HUES48 (cell line): ENCODE data around the gene KCNJ1.

ENCODE experiments used
- H3K27ac ChIP-seq: one replicate; pipeline ENCODE4 v1.7.0; 2013; ENCODE audit warnings: low read depth, low read length, inconsistent platforms
- H3K27me3 ChIP-seq: 2 replicates; pipeline ENCODE4 v1.6.1; 2013; ENCODE audit warnings: mild to moderate bottlenecking, low read length; ENCODE audit not compliant: control insufficient read depth, insufficient read depth
- H3K36me3 ChIP-seq: 2 replicates; pipeline ENCODE4 v1.6.1; 2013; ENCODE audit warnings: low read length; ENCODE audit not compliant: control insufficient read depth, insufficient read depth
- H3K4me1 ChIP-seq: 2 replicates; pipeline ENCODE4 v1.6.1; 2013; ENCODE audit warnings: mild to moderate bottlenecking, low read length; ENCODE audit not compliant: control insufficient read depth, insufficient read depth
- H3K4me3 ChIP-seq: 2 replicates; pipeline ENCODE4 v1.5.1; 2013; ENCODE audit warnings: mild to moderate bottlenecking, low read depth, low read length
- H3K9ac ChIP-seq: 2 replicates; pipeline ENCODE4 v1.6.1; 2013; ENCODE audit warnings: mild to moderate bottlenecking, low read depth, low read length, moderate library complexity
- H3K9me3 ChIP-seq: 2 replicates; pipeline ENCODE4 v1.6.1; 2013; ENCODE audit warnings: low read length; ENCODE audit not compliant: control insufficient read depth, insufficient read depth

The KCNJ1 gene

GRCh38 chr11:128908391-128909246, 41.5 kb upstream of the KCNJ1 start:
- no peak overlapping the region for H3K27ac ChIP-seq
- no peak overlapping the region for H3K4me3 ChIP-seq
- H3K27me3 ChIP-seq = peaks cover 39% of the 10 kb centered on the region
- H3K9me3 ChIP-seq = no peaks in the 10 kb centered on the region
- H3K9ac ChIP-seq = no peak overlapping the region
- peaks cover 12% of the 10 kb centered on the region; the same call in 1 of the 2 replicates for H3K4me1 ChIP-seq
- no peaks in the 10 kb centered on the region for H3K36me3 ChIP-seq

GRCh38 chr11:128907585-128907984, 40.5 kb upstream of the KCNJ1 start:
- Histone ChIP-seq H3K4me1 (peaks cover 22% of the 10 kb centered on the region), H3K9ac (no peak overlapping the region), H3K9me3 (no peaks in the 10 kb centered on the region), H3K27me3 (peaks cover 50% of the 10 kb centered on the region), H3K4me3 (no peak overlapping the region), H3K27ac (no peak overlapping the region), H3K36me3 (no peaks in the 10 kb centered on the region)

GRCh38 chr11:128906185-128907050, 39.3 kb upstream of the KCNJ1 start:
- no peak overlapping the region for H3K27ac ChIP-seq
- H3K4me3 ChIP-seq = no peak overlapping the region
- peaks cover 34% of the 10 kb centered on the region for H3K4me1 ChIP-seq
- peaks cover 61% of the 10 kb centered on the region for H3K27me3 ChIP-seq
- no peak overlapping the region for H3K9ac ChIP-seq
- no peaks in the 10 kb centered on the region for H3K36me3 ChIP-seq
- H3K9me3 ChIP-seq = no peaks in the 10 kb centered on the region

GRCh38 chr11:128905345-128906184, 38.5 kb upstream of the KCNJ1 start:
- peaks cover 38% of the 10 kb centered on the region for H3K4me1 ChIP-seq
- peaks cover 70% of the 10 kb centered on the region for H3K27me3 ChIP-seq
- H3K9me3 ChIP-seq = no peaks in the 10 kb centered on the region
- H3K27ac ChIP-seq = no peak overlapping the region
- no peak overlapping the region for H3K9ac ChIP-seq
- no peaks in the 10 kb centered on the region for H3K36me3 ChIP-seq
- peak overlapping the region; percentile 65 for H3K4me3 ChIP-seq

- H3K27me3 ChIP-seq = peaks cover 77% of the 10 kb centered on the region
- H3K9me3 ChIP-seq = no peaks in the 10 kb centered on the region
- H3K4me1 ChIP-seq = peaks cover 38% of the 10 kb centered on the region
- H3K9ac ChIP-seq = no peak overlapping the region
- no peaks in the 10 kb centered on the region for H3K36me3 ChIP-seq
- H3K27ac ChIP-seq = no peak overlapping the region
- H3K4me3 ChIP-seq = peak overlapping the region; percentile 65
Observed at GRCh38 chr11:128904656-128905344, 37.7 kb upstream of the KCNJ1 start.

GRCh38 chr11:128904303-128904655, 37.2 kb upstream of the KCNJ1 start:
- H3K27me3 ChIP-seq = peaks cover 83% of the 10 kb centered on the region
- H3K9ac ChIP-seq = no peak overlapping the region
- H3K36me3 ChIP-seq = no peaks in the 10 kb centered on the region
- H3K4me3 ChIP-seq = peak overlapping the region; percentile 65; the same call in 1 of the 2 replicates
- no peak overlapping the region for H3K27ac ChIP-seq
- H3K4me1 ChIP-seq = peaks cover 38% of the 10 kb centered on the region
- no peaks in the 10 kb centered on the region for H3K9me3 ChIP-seq

- no peaks in the 10 kb centered on the region for H3K36me3 ChIP-seq
- peaks cover 38% of the 10 kb centered on the region for H3K4me1 ChIP-seq
- peaks cover 87% of the 10 kb centered on the region for H3K27me3 ChIP-seq
- H3K9me3 ChIP-seq = no peaks in the 10 kb centered on the region
- H3K9ac ChIP-seq = no peak overlapping the region
- peak overlapping the region; percentile 65 for H3K4me3 ChIP-seq
- H3K27ac ChIP-seq = no peak overlapping the region
Observed at GRCh38 chr11:128903248-128904061, 36.4 kb upstream of the KCNJ1 start.

GRCh38 chr11:128902515-128903066, 35.5 kb upstream of the KCNJ1 start:
- Histone ChIP-seq H3K27ac (no peak overlapping the region), H3K27me3 (peaks cover 93% of the 10 kb centered on the region), H3K9me3 (no peaks in the 10 kb centered on the region), H3K36me3 (no peaks in the 10 kb centered on the region), H3K4me1 (peaks cover 38% of the 10 kb centered on the region), H3K4me3 (peak overlapping the region; percentile 33; the same call in 1 of the 2 replicates), H3K9ac (no peak overlapping the region)

- Histone ChIP-seq H3K36me3 (no peaks in the 10 kb centered on the region), H3K4me1 (peaks cover 38% of the 10 kb centered on the region), H3K4me3 (peak overlapping the region; percentile 33), H3K9me3 (no peaks in the 10 kb centered on the region), H3K9ac (no peak overlapping the region), H3K27ac (no peak overlapping the region), H3K27me3 (peaks cover 91% of the 10 kb centered on the region)
Observed at GRCh38 chr11:128901653-128902514, 34.8 kb upstream of the KCNJ1 start.
